22Rv1 (cell line): ENCODE results near the gene DISC1.

Experiments
- H3K27ac ChIP-seq: fragments of 450-650 bp; 2 replicates; pipeline ENCODE4 v1.5.1; 2017
- CTCF ChIP-seq: fragments of 450-650 bp; IDR thresholded peaks from 2 replicates; pipeline ENCODE4 v1.5.1; 2017; ENCODE audit warnings: mild to moderate bottlenecking
- ZFX ChIP-seq: fragments of 450-650 bp; IDR thresholded peaks from 2 replicates; pipeline ENCODE4 v1.6.1; 2017; ENCODE audit warnings: antibody characterized with exemption, borderline replicate concordance

The DISC1 gene

GRCh38 chr1:231681006-231681405, 54.4 kb downstream of the DISC1 start:
- TF ChIP-seq CTCF (no peak), ZFX (no peak)

GRCh38 chr1:231682779-231683178, 56.2 kb downstream of the DISC1 start:
- TF ChIP-seq ZFX (no peak), CTCF (no peak)
- peak overlapping the region; percentile 76; the same call in 1 of the 2 replicates for H3K27ac ChIP-seq

More at GRCh38 chr1:231681006-231681405, 54.4 kb downstream of the DISC1 start:
- no peak overlapping the region for H3K27ac ChIP-seq

GRCh38 chr1:231683439-231684165, 57.0 kb downstream of the DISC1 start:
- TF ChIP-seq ZFX: no peak
- TF ChIP-seq CTCF: no peak
- peak overlapping the region; percentile 76 for H3K27ac ChIP-seq

- H3K27ac ChIP-seq: peak overlapping the region; percentile 76
- TF ChIP-seq ZFX: no peak
- TF ChIP-seq CTCF: no peak
These were observed 58.0 kb downstream of the DISC1 start for GRCh38 chr1:231684356-231685244.

- H3K27ac ChIP-seq: no peak overlapping the region
These were observed 59.8 kb downstream of the DISC1 start for GRCh38 chr1:231686384-231686783.

GRCh38 chr1:231688989-231689388, 62.4 kb downstream of the DISC1 start:
- no peak overlapping the region for H3K27ac ChIP-seq
- TF ChIP-seq ZFX: no peak
- no peak for TF ChIP-seq CTCF

More at GRCh38 chr1:231686384-231686783, 59.8 kb downstream of the DISC1 start:
- TF ChIP-seq CTCF: no peak
- TF ChIP-seq ZFX: no peak

- no peak for TF ChIP-seq CTCF
- no peak for TF ChIP-seq ZFX
- H3K27ac ChIP-seq: no peak overlapping the region
These were observed 63.5 kb downstream of the DISC1 start for GRCh38 chr1:231690059-231690458.
